ENCODE data around the gene SLC44A5. TPM values are rescaled to one million over a fixed set of nuclear protein-coding genes. Genes with fewer than 3 reads are reported as not detected.

The SLC44A5 gene
- total and polyA plus RNA-seq, 2 experiments from 2014 or later, result 3.3 to 11.7 TPM

- Mint-ChIP-seq H3K9me3 (no peaks in the 10 kb centered on the region), H3K4me1 (peaks cover 10% of the 10 kb centered on the region; the same call in 2 of the 3 replicates), H3K4me3 (no peak overlapping the region), H3K36me3 (ENCODE audit: low read depth) (no peaks in the 10 kb centered on the region), H3K27ac (no peak overlapping the region), H3K27me3 (ENCODE audit: insufficient read depth, low read depth, poor library complexity) (no peaks in the 10 kb centered on the region)
- H2AFZ ChIP-seq, result no peak overlapping the region
- H3F3A ChIP-seq (replicated peaks; ENCODE audit: low read depth), result no peaks in the 10 kb centered on the region
- ATAC-seq, result no peak
- peaks cover 5% of the 10 kb centered on the region; the same call in 1 of the 2 replicates for H3K4me1 ChIP-seq (ENCODE audit: insufficient read depth)
- H3K27ac ChIP-seq (ENCODE audit: low read depth), result no peak overlapping the region
- H3K4me3 ChIP-seq, result no peak overlapping the region
- H3K79me2 ChIP-seq (replicated peaks; ENCODE audit: insufficient read depth), result no peaks in the 10 kb centered on the region
- no peak for DNase-seq (ENCODE audit: low spot score)
- no peaks in the 10 kb centered on the region for H3K27me3 ChIP-seq (ENCODE audit: insufficient read depth)
- H3K4me2 ChIP-seq, result no peak overlapping the region
- H3K9me2 ChIP-seq (ENCODE audit: insufficient read depth), result no peaks in the 10 kb centered on the region
- no peaks in the 10 kb centered on the region for H4K20me1 ChIP-seq (replicated peaks; ENCODE audit: insufficient read depth)
- no peaks in the 10 kb centered on the region for H3K36me3 ChIP-seq (ENCODE audit: insufficient read depth)
- TF ChIP-seq STAT1 (IDR thresholded peaks at IDR 0.05; ENCODE audit: unreplicated experiment), result no peak
- no peak for TF ChIP-seq EZH2phosphoT487 (IDR thresholded peaks at IDR 0.05; ENCODE audit: unreplicated experiment)
- TF ChIP-seq EZH2 (IDR thresholded peaks at IDR 0.05; ENCODE audit: low read depth, unreplicated experiment), result no peak
- TF ChIP-seq ZNF331 (CRISPR knock-in tag; IDR thresholded peaks at IDR 0.05; ENCODE audit: low read depth), result no peak
- TF ChIP-seq CREB1 (CRISPR knock-in tag; IDR thresholded peaks at IDR 0.05; ENCODE audit: low read depth), result no peak
Observed at GRCh38 chr1:75518686-75519085, 92.2 kb downstream of the SLC44A5 start.

GRCh38 chr1:75514270-75514669 is 96.6 kb downstream of the SLC44A5 start:
- Histone ChIP-seq H3F3A (replicated peaks; ENCODE audit: low read depth) (no peaks in the 10 kb centered on the region), H3K27me3 (ENCODE audit: insufficient read depth) (no peaks in the 10 kb centered on the region), H3K4me3 (no peak overlapping the region), H3K4me1 (ENCODE audit: insufficient read depth) (peaks cover 5% of the 10 kb centered on the region; the same call in 1 of the 2 replicates), H3K9me2 (ENCODE audit: insufficient read depth) (0 out of 2 replicates have a peak, but pooled peaks cover 5% of the 10 kb centered on the region), H3K4me2 (no peak overlapping the region), H3K27ac (ENCODE audit: low read depth) (no peak overlapping the region), H3K79me2 (replicated peaks; ENCODE audit: insufficient read depth) (no peaks in the 10 kb centered on the region), H2AFZ (no peak overlapping the region), H4K20me1 (replicated peaks; ENCODE audit: insufficient read depth) (no peaks in the 10 kb centered on the region), H3K36me3 (ENCODE audit: insufficient read depth) (no peaks in the 10 kb centered on the region)
- H3K27ac Mint-ChIP-seq, result no peak overlapping the region
- H3K36me3 Mint-ChIP-seq (ENCODE audit: low read depth), result no peaks in the 10 kb centered on the region
- H3K9me3 Mint-ChIP-seq, result no peaks in the 10 kb centered on the region; the same call in 2 of the 3 replicates
- no peak for DNase-seq (ENCODE audit: low spot score)
- H3K27me3 Mint-ChIP-seq (ENCODE audit: insufficient read depth, low read depth, poor library complexity), result no peaks in the 10 kb centered on the region
- H3K4me3 Mint-ChIP-seq, result no peak overlapping the region
- ATAC-seq, result no peak
- H3K4me1 Mint-ChIP-seq, result peaks cover 6% of the 10 kb centered on the region; the same call in 2 of the 3 replicates
- TF ChIP-seq ZNF462 (CRISPR knock-in tag; IDR thresholded peaks at IDR 0.05), result no peak
- no peak for TF ChIP-seq ETS1 (IDR thresholded peaks at IDR 0.05)
- TF ChIP-seq, protein P1, sequence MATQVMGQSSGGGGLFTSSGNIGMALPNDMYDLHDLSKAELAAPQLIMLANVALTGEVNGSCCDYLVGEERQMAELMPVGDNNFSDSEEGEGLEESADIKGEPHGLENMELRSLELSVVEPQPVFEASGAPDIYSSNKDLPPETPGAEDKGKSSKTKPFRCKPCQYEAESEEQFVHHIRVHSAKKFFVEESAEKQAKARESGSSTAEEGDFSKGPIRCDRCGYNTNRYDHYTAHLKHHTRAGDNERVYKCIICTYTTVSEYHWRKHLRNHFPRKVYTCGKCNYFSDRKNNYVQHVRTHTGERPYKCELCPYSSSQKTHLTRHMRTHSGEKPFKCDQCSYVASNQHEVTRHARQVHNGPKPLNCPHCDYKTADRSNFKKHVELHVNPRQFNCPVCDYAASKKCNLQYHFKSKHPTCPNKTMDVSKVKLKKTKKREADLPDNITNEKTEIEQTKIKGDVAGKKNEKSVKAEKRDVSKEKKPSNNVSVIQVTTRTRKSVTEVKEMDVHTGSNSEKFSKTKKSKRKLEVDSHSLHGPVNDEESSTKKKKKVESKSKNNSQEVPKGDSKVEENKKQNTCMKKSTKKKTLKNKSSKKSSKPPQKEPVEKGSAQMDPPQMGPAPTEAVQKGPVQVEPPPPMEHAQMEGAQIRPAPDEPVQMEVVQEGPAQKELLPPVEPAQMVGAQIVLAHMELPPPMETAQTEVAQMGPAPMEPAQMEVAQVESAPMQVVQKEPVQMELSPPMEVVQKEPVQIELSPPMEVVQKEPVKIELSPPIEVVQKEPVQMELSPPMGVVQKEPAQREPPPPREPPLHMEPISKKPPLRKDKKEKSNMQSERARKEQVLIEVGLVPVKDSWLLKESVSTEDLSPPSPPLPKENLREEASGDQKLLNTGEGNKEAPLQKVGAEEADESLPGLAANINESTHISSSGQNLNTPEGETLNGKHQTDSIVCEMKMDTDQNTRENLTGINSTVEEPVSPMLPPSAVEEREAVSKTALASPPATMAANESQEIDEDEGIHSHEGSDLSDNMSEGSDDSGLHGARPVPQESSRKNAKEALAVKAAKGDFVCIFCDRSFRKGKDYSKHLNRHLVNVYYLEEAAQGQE (IDR thresholded peaks at IDR 0.05; ENCODE audit: unreplicated experiment), result no peak
- TF ChIP-seq ZNF114 (CRISPR knock-in tag; IDR thresholded peaks at IDR 0.05), result no peak
- no peak for TF ChIP-seq CTCF (conservative IDR thresholded peaks at IDR 0.05; ENCODE audit: low read depth in 2 of 2)
